ENCODE results near the gene PHF5A.

The PHF5A gene

GRCh38 chr22:41487037-41487935, 18.8 kb upstream of the PHF5A start:
- Histone ChIP-seq H3K9me3 (ENCODE audit: control insufficient read depth, low read length) (no peaks in the 10 kb centered on the region), H3K36me3 (ENCODE audit: control insufficient read depth, insufficient read depth, low read length) (peaks cover 2% of the 10 kb centered on the region), H3K4me1 (ENCODE audit: control insufficient read depth, insufficient read depth, low read length, poor library complexity, severe bottlenecking) (peaks cover 1% of the 10 kb centered on the region), H3K27ac (ENCODE audit: low read depth, low read length, severe bottlenecking) (no peak overlapping the region), H3K4me3 (ENCODE audit: extremely low read depth, insufficient read depth, low read length, poor library complexity, severe bottlenecking) (no peak overlapping the region)
- 88 to 94% methylated on average over 7 of the region's 8 CpGs for WGBS, 2 experiments (ENCODE audit: insufficient coverage in 2 of 2)

GRCh38 chr22:41485033-41485432, 16.5 kb upstream of the PHF5A start:
- H3K4me3 ChIP-seq (ENCODE audit: extremely low read depth, insufficient read depth, low read length, poor library complexity, severe bottlenecking), result no peak overlapping the region
- H3K36me3 ChIP-seq (ENCODE audit: control insufficient read depth, insufficient read depth, low read length), result no peaks in the 10 kb centered on the region
- 90 to 95% methylated on average over 4 to 7 of the region's 7 CpGs for WGBS, 2 experiments (ENCODE audit: insufficient coverage in 2 of 2)
- H3K27ac ChIP-seq (ENCODE audit: low read depth, low read length, severe bottlenecking), result no peak overlapping the region
- H3K9me3 ChIP-seq (ENCODE audit: control insufficient read depth, low read length), result no peaks in the 10 kb centered on the region
- H3K4me1 ChIP-seq (ENCODE audit: control insufficient read depth, insufficient read depth, low read length, poor library complexity, severe bottlenecking), result peaks cover 9% of the 10 kb centered on the region

GRCh38 chr22:41482319-41482935, 13.9 kb upstream of the PHF5A start:
- H3K9me3 ChIP-seq (ENCODE audit: control insufficient read depth, low read length), result no peaks in the 10 kb centered on the region
- no peaks in the 10 kb centered on the region for H3K36me3 ChIP-seq (ENCODE audit: control insufficient read depth, insufficient read depth, low read length)
- no peak overlapping the region for H3K4me3 ChIP-seq (ENCODE audit: extremely low read depth, insufficient read depth, low read length, poor library complexity, severe bottlenecking)
- WGBS, 2 experiments (ENCODE audit: insufficient coverage in 2 of 2), result 68 to 90% methylated on average over 2 of the region's 2 CpGs
- H3K27ac ChIP-seq (ENCODE audit: low read depth, low read length, severe bottlenecking), result no peak overlapping the region
- peaks cover 9% of the 10 kb centered on the region for H3K4me1 ChIP-seq (ENCODE audit: control insufficient read depth, insufficient read depth, low read length, poor library complexity, severe bottlenecking)

- H3K4me3 ChIP-seq (ENCODE audit: extremely low read depth, insufficient read depth, low read length, poor library complexity, severe bottlenecking), result no peak overlapping the region
- no peaks in the 10 kb centered on the region for H3K36me3 ChIP-seq (ENCODE audit: control insufficient read depth, insufficient read depth, low read length)
- no peaks in the 10 kb centered on the region for H3K9me3 ChIP-seq (ENCODE audit: control insufficient read depth, low read length)
- peaks cover 9% of the 10 kb centered on the region for H3K4me1 ChIP-seq (ENCODE audit: control insufficient read depth, insufficient read depth, low read length, poor library complexity, severe bottlenecking)
- no peak overlapping the region for H3K27ac ChIP-seq (ENCODE audit: low read depth, low read length, severe bottlenecking)
- WGBS, 2 experiments (ENCODE audit: insufficient coverage in 2 of 2), result 46 to 83% methylated on average over 2 to 3 of the region's 5 CpGs
Observed at GRCh38 chr22:41481925-41482318, 13.4 kb upstream of the PHF5A start.

- Histone ChIP-seq H3K4me1 (ENCODE audit: control insufficient read depth, insufficient read depth, low read length, poor library complexity, severe bottlenecking) (peaks cover 9% of the 10 kb centered on the region), H3K9me3 (ENCODE audit: control insufficient read depth, low read length) (no peaks in the 10 kb centered on the region), H3K27ac (ENCODE audit: low read depth, low read length, severe bottlenecking) (no peak overlapping the region), H3K36me3 (ENCODE audit: control insufficient read depth, insufficient read depth, low read length) (no peaks in the 10 kb centered on the region), H3K4me3 (ENCODE audit: extremely low read depth, insufficient read depth, low read length, poor library complexity, severe bottlenecking) (no peak overlapping the region)
- 89 to 95% methylated on average over 10 to 13 of the region's 15 CpGs for WGBS, 2 experiments (ENCODE audit: insufficient coverage in 2 of 2)
Observed at GRCh38 chr22:41481131-41481830, 12.8 kb upstream of the PHF5A start.

GRCh38 chr22:41480397-41480735, 11.9 kb upstream of the PHF5A start:
- H3K36me3 ChIP-seq (ENCODE audit: control insufficient read depth, insufficient read depth, low read length), result no peaks in the 10 kb centered on the region
- H3K27ac ChIP-seq (ENCODE audit: low read depth, low read length, severe bottlenecking), result no peak overlapping the region
- 75% methylated on average over 2 of the region's 7 CpGs; no CpG with 5 or more reads in 1 of the 2 experiments for WGBS, 2 experiments (ENCODE audit: insufficient coverage in 2 of 2)
- no peaks in the 10 kb centered on the region for H3K9me3 ChIP-seq (ENCODE audit: control insufficient read depth, low read length)
- H3K4me1 ChIP-seq (ENCODE audit: control insufficient read depth, insufficient read depth, low read length, poor library complexity, severe bottlenecking), result peaks cover 9% of the 10 kb centered on the region
- no peak overlapping the region for H3K4me3 ChIP-seq (ENCODE audit: extremely low read depth, insufficient read depth, low read length, poor library complexity, severe bottlenecking)

GRCh38 chr22:41479671-41480396, 11.3 kb upstream of the PHF5A start:
- no peak overlapping the region for H3K4me3 ChIP-seq (ENCODE audit: extremely low read depth, insufficient read depth, low read length, poor library complexity, severe bottlenecking)
- H3K36me3 ChIP-seq (ENCODE audit: control insufficient read depth, insufficient read depth, low read length), result no peaks in the 10 kb centered on the region
- WGBS, 2 experiments (ENCODE audit: insufficient coverage in 2 of 2), result 71% methylated on average over 6 of the region's 6 CpGs
- no peaks in the 10 kb centered on the region for H3K9me3 ChIP-seq (ENCODE audit: control insufficient read depth, low read length)
- H3K27ac ChIP-seq (ENCODE audit: low read depth, low read length, severe bottlenecking), result peak overlapping the region; percentile 10
- H3K4me1 ChIP-seq (ENCODE audit: control insufficient read depth, insufficient read depth, low read length, poor library complexity, severe bottlenecking), result peaks cover 9% of the 10 kb centered on the region

- no peaks in the 10 kb centered on the region for H3K9me3 ChIP-seq (ENCODE audit: control insufficient read depth, low read length)
- no peaks in the 10 kb centered on the region for H3K36me3 ChIP-seq (ENCODE audit: control insufficient read depth, insufficient read depth, low read length)
- H3K4me3 ChIP-seq (ENCODE audit: extremely low read depth, insufficient read depth, low read length, poor library complexity, severe bottlenecking), result no peak overlapping the region
- WGBS, 2 experiments (ENCODE audit: insufficient coverage in 2 of 2), result 88 to 92% methylated on average over 4 to 6 of the region's 7 CpGs
- H3K4me1 ChIP-seq (ENCODE audit: control insufficient read depth, insufficient read depth, low read length, poor library complexity, severe bottlenecking), result peaks cover 9% of the 10 kb centered on the region
- peak overlapping the region; percentile 10 for H3K27ac ChIP-seq (ENCODE audit: low read depth, low read length, severe bottlenecking)
Observed at GRCh38 chr22:41478891-41479521, 10.5 kb upstream of the PHF5A start.

- Histone ChIP-seq H3K9me3 (ENCODE audit: control insufficient read depth, low read length) (no peaks in the 10 kb centered on the region), H3K4me3 (ENCODE audit: extremely low read depth, insufficient read depth, low read length, poor library complexity, severe bottlenecking) (no peak overlapping the region), H3K4me1 (ENCODE audit: control insufficient read depth, insufficient read depth, low read length, poor library complexity, severe bottlenecking) (peaks cover 9% of the 10 kb centered on the region), H3K36me3 (ENCODE audit: control insufficient read depth, insufficient read depth, low read length) (no peaks in the 10 kb centered on the region), H3K27ac (ENCODE audit: low read depth, low read length, severe bottlenecking) (no peak overlapping the region)
- WGBS, 2 experiments (ENCODE audit: insufficient coverage in 2 of 2), result 78% methylated on average over 1 of the region's 2 CpGs; no CpG with 5 or more reads in 1 of the 2 experiments
Observed at GRCh38 chr22:41478473-41478872, 10.0 kb upstream of the PHF5A start.

- 96 to 100% methylated on average over 4 to 5 of the region's 6 CpGs for WGBS, 2 experiments (ENCODE audit: insufficient coverage in 2 of 2)
- no peaks in the 10 kb centered on the region for H3K36me3 ChIP-seq (ENCODE audit: control insufficient read depth, insufficient read depth, low read length)
Observed at GRCh38 chr22:41474872-41475451, 6.5 kb upstream of the PHF5A start.

More at GRCh38 chr22:41474872-41475451, 6.5 kb upstream of the PHF5A start:
- no peak overlapping the region for H3K4me3 ChIP-seq (ENCODE audit: extremely low read depth, insufficient read depth, low read length, poor library complexity, severe bottlenecking)
- H3K4me1 ChIP-seq (ENCODE audit: control insufficient read depth, insufficient read depth, low read length, poor library complexity, severe bottlenecking), result no peaks in the 10 kb centered on the region
- H3K9me3 ChIP-seq (ENCODE audit: control insufficient read depth, low read length), result no peaks in the 10 kb centered on the region
- no peak overlapping the region for H3K27ac ChIP-seq (ENCODE audit: low read depth, low read length, severe bottlenecking)

Data from mesodermal cell (in vitro differentiated cells).